Astrocyte (in vitro differentiated cells and primary cell): ENCODE data around the gene RPS6KA2.

Experiments used
- CTCF ChIP-seq: IDR thresholded peaks from 2 replicates; pipeline ENCODE4 v1.5.1; 2011; ENCODE audit warnings: low read depth, mild to moderate bottlenecking, inconsistent platforms, low read length, moderate library complexity; ENCODE audit not compliant: insufficient read depth
- EZH2 ChIP-seq: IDR thresholded peaks from 2 replicates; pipeline ENCODE4 v1.6.1; 2012; ENCODE audit warnings: mild to moderate bottlenecking, low read length, inconsistent platforms; ENCODE audit not compliant: insufficient read depth

GRCh38 chr6:166572370-166573261 lies 54.4 kb downstream of the RPS6KA2 start:
- no peak for TF ChIP-seq CTCF
- no peak for TF ChIP-seq EZH2
